Measurements from ENCODE around the gene HID1. TPM values are rescaled to one million over a fixed set of nuclear protein-coding genes. Genes with fewer than 3 reads are reported as not detected.

Gene HID1
- total RNA-seq, 3 donors from 2014 or later (not counting 1 experiment from before 2014, with no cell fraction given) = 0.66 to 9.5 (median 2.8) TPM

DNA sequence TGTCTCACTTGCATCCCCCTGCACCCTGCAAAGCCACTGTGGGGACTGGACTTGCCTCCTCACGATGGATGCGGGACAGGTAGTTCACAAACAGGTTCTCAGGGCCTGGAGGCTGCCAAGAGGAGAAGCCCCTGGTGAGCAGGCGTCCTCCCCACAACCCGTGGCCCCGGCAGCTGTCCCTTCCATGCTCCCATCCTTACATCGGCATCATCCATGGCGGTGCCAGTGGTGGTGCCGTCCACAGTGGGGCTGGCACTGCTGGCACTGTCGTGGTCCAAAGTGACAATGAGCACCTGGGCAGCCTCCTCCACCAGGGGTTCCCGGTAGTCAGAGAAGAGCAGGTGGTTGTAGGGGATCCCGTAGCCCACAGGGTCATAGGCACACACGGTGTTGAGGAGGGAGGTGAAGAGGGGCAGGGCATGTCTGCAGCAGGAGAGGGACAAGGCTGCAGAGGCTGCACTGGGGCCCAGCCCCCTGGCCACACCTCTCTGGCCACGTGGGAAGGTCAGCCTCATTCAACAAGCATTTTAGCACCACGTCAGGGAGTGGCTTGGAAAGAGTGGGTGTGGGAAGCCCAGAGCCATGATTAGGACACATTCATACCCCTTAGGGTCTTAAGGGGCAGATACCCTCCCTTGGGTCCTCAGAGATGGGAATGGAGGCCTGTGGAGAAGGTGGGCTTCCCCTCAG is 12.6 kb downstream of the HID1 start:
- Histone ChIP-seq H3K4me1 (ENCODE audit: control insufficient read depth, insufficient read depth, low read length) (peaks cover 8% of the 10 kb centered on the region), H3K9me3 (ENCODE audit: control insufficient read depth, insufficient read depth, low read length) (no peaks in the 10 kb centered on the region), H3K36me3 (ENCODE audit: control insufficient read depth, insufficient read depth, low read length) (no peaks in the 10 kb centered on the region), H3K27ac (ENCODE audit: low read length) (no peak overlapping the region), H3K4me3 (ENCODE audit: low read length) (no peak overlapping the region), H3K27me3 (ENCODE audit: control insufficient read depth, insufficient read depth, low read length) (no peaks in the 10 kb centered on the region)
- 74% methylated on average over 13 of the region's 14 CpGs for WGBS (ENCODE audit: insufficient coverage)
- H3K4me3 Mint-ChIP-seq = no peak overlapping the region
- H3K27ac Mint-ChIP-seq = no peak overlapping the region
- DNase-seq = no peak
- intact Hi-C loops (cut with micrococcal nuclease) = loop anchor here (1.0 to 5.0 kb wide), 3 partner anchors 38 to 169 kb away; partner anchors contain the start of genes MRPL58, OTOP2 and USH1G
- H3K36me3 Mint-ChIP-seq = no peaks in the 10 kb centered on the region
- H3K9me3 Mint-ChIP-seq = no peaks in the 10 kb centered on the region
- TF ChIP-seq, protein P1, sequence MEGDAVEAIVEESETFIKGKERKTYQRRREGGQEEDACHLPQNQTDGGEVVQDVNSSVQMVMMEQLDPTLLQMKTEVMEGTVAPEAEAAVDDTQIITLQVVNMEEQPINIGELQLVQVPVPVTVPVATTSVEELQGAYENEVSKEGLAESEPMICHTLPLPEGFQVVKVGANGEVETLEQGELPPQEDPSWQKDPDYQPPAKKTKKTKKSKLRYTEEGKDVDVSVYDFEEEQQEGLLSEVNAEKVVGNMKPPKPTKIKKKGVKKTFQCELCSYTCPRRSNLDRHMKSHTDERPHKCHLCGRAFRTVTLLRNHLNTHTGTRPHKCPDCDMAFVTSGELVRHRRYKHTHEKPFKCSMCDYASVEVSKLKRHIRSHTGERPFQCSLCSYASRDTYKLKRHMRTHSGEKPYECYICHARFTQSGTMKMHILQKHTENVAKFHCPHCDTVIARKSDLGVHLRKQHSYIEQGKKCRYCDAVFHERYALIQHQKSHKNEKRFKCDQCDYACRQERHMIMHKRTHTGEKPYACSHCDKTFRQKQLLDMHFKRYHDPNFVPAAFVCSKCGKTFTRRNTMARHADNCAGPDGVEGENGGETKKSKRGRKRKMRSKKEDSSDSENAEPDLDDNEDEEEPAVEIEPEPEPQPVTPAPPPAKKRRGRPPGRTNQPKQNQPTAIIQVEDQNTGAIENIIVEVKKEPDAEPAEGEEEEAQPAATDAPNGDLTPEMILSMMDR (IDR thresholded peaks at IDR 0.05) = no peak
- peaks cover 0 to 4% of the 10 kb centered on the region in 2 donors for H3K4me1 Mint-ChIP-seq
- peaks cover under 1 to 4% of the 10 kb centered on the region in 2 donors for H3K27me3 Mint-ChIP-seq (ENCODE audit: low read depth in 2 of 2)
- no peak for ATAC-seq

DNA sequence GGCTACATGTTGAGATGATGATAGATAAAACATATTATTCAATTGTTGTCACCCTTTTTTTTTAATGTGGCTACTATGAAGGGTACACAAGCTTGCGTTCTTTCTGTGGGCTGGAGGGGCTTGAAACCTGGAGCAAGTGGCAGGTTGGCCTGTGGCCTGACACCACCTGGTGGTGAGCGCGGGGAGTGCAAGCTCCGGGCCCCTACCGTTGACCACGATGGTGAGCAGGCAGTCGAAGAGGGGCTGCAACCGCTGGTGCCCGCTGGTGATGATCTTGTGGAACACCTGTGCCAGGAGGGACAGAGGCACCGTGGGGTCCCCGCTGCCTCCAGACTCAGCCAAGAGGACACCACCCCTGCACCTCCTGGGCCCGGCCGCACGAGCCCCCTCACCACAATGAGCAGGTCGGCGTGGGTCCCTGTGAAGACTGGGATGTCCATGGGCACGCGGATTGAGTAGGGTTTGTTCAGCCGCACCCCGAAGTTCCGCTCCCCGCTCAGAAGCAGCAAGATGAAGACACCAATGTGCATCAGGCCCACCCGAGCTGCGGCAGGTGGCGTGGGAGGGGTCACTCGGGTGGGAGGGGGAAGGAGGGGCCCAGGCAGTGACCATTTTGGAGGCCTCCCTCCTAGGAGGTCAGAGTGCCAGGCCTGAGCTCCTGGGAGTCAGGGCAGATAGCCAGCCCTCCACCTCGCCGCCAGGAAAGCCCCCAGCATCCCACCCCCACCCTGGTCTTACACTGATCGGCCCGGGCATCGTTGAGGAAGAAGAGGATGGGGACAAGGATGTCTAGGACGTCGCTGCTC is 14.4 kb downstream of the HID1 start:
- peak; percentile 77 to 86 (median 84) for ATAC-seq
- intact Hi-C loops (cut with micrococcal nuclease) = loop anchor here (5.0 kb wide), 1 partner anchor 36 kb away; the partner anchor contains the start of genes OTOP2 and USH1G
- H3K4me3 Mint-ChIP-seq = no peak overlapping the region
- H3K4me3 ChIP-seq (ENCODE audit: low read length) = no peak overlapping the region
- TF ChIP-seq, protein P1 (IDR thresholded peaks at IDR 0.05) = peak; percentile 90
- H3K4me1 ChIP-seq (ENCODE audit: control insufficient read depth, insufficient read depth, low read length) = peaks cover 8% of the 10 kb centered on the region
- no peak overlapping the region for H3K27ac ChIP-seq (ENCODE audit: low read length)
- H3K36me3 Mint-ChIP-seq = no peaks in the 10 kb centered on the region
- H3K27me3 ChIP-seq (ENCODE audit: control insufficient read depth, insufficient read depth, low read length) = no peaks in the 10 kb centered on the region
- 46% methylated on average over 31 of the region's 33 CpGs for WGBS (ENCODE audit: insufficient coverage)
- H3K9me3 Mint-ChIP-seq = no peaks in the 10 kb centered on the region
- peak; percentile 82 to 83 for DNase-seq
- H3K36me3 ChIP-seq (ENCODE audit: control insufficient read depth, insufficient read depth, low read length) = no peaks in the 10 kb centered on the region
- peaks cover 0 to 4% of the 10 kb centered on the region in 2 donors for H3K27me3 Mint-ChIP-seq (ENCODE audit: low read depth in 2 of 2)
- no peaks in the 10 kb centered on the region for H3K9me3 ChIP-seq (ENCODE audit: control insufficient read depth, insufficient read depth, low read length)
- H3K27ac Mint-ChIP-seq = no peak overlapping the region
- H3K4me1 Mint-ChIP-seq = peaks cover 0 to 4% of the 10 kb centered on the region in 2 donors

GRCh38 chr17:74956093-74956492 is 16.5 kb downstream of the HID1 start:
- peaks cover 0 to 4% of the 10 kb centered on the region in 2 donors for H3K27me3 Mint-ChIP-seq (ENCODE audit: low read depth in 2 of 2)
- intact Hi-C loops (cut with micrococcal nuclease) = loop anchor here (5.0 kb wide), 1 partner anchor 34 kb away; the partner anchor contains the start of genes OTOP2 and USH1G
- ATAC-seq = no peak

More at GRCh38 chr17:74956093-74956492, 16.5 kb downstream of the HID1 start:
- Mint-ChIP-seq H3K4me3 (no peak overlapping the region), H3K4me1 (no peaks in the 10 kb centered on the region), H3K36me3 (no peaks in the 10 kb centered on the region), H3K27ac (no peak overlapping the region), H3K9me3 (no peaks in the 10 kb centered on the region)
- DNase-seq = no peak
- Histone ChIP-seq H3K36me3 (ENCODE audit: control insufficient read depth, insufficient read depth, low read length) (no peaks in the 10 kb centered on the region), H3K9me3 (ENCODE audit: control insufficient read depth, insufficient read depth, low read length) (no peaks in the 10 kb centered on the region), H3K27ac (ENCODE audit: low read length) (no peak overlapping the region), H3K4me1 (ENCODE audit: control insufficient read depth, insufficient read depth, low read length) (peaks cover 3% of the 10 kb centered on the region), H3K4me3 (ENCODE audit: low read length) (no peak overlapping the region), H3K27me3 (ENCODE audit: control insufficient read depth, insufficient read depth, low read length) (no peaks in the 10 kb centered on the region)
- TF ChIP-seq, protein P1 (IDR thresholded peaks at IDR 0.05) = no peak
- 76% methylated on average over 4 of the region's 4 CpGs for WGBS (ENCODE audit: insufficient coverage)
